ENCODE data around the gene DHRS13. TPM values are rescaled to one million over a fixed set of nuclear protein-coding genes. Genes with fewer than 3 reads are reported as not detected.
A peak's percentile ranks its signal among the peaks of the same experiment; 100 is the strongest.
"Not testable (repeated sequence)": the region's sequence is repeated elsewhere in the genome, so short reads cannot be mapped to it uniquely, and the experiment has no call there.

DHRS13 gene
- total RNA-seq, 1 experiment from 2014 or later, result 13.9 TPM

GRCh38 chr17:28882154-28882895 is 20.6 kb downstream of the DHRS13 start:
- DNase-seq (ENCODE audit: low spot score), result no peak

GRCh38 chr17:28881533-28882056 is 21.3 kb downstream of the DHRS13 start:
- no peak for DNase-seq (ENCODE audit: low spot score)

- no peak for DNase-seq (ENCODE audit: low spot score)
Measured at GRCh38 chr17:28880572-28880945, 22.3 kb downstream of the DHRS13 start.

GRCh38 chr17:28879886-28880571 is 22.9 kb downstream of the DHRS13 start:
- DNase-seq (ENCODE audit: low spot score), result no peak

- peak; percentile 59 for DNase-seq (ENCODE audit: low spot score)
Measured at GRCh38 chr17:28878981-28879380, 23.9 kb downstream of the DHRS13 start.

- DNase-seq (ENCODE audit: low spot score), result no peak
Measured at GRCh38 chr17:28878158-28878910, 24.5 kb downstream of the DHRS13 start.

- not testable (repeated sequence) for DNase-seq (ENCODE audit: low spot score)
Measured at GRCh38 chr17:28877150-28877711, 25.6 kb downstream of the DHRS13 start.

- DNase-seq (ENCODE audit: low spot score), result no peak
Measured at GRCh38 chr17:28875848-28876550, 26.9 kb downstream of the DHRS13 start.

GRCh38 chr17:28874750-28875149 is 28.1 kb downstream of the DHRS13 start:
- peak; percentile 35 for DNase-seq (ENCODE audit: low spot score)

- DNase-seq (ENCODE audit: low spot score), result no peak
Measured at GRCh38 chr17:28873839-28874238, 29.0 kb downstream of the DHRS13 start.

- DNase-seq (ENCODE audit: low spot score), result no peak
Measured at GRCh38 chr17:28871056-28871579, 31.8 kb downstream of the DHRS13 start.

GRCh38 chr17:28867276-28867675 is 35.6 kb downstream of the DHRS13 start:
- no peak for DNase-seq (ENCODE audit: low spot score)

- DNase-seq (ENCODE audit: low spot score), result no peak
Measured at GRCh38 chr17:28865946-28866752, 36.7 kb downstream of the DHRS13 start.

GRCh38 chr17:28864991-28865849 is 37.7 kb downstream of the DHRS13 start:
- DNase-seq (ENCODE audit: low spot score), result no peak

GRCh38 chr17:28863953-28864352 is 38.9 kb downstream of the DHRS13 start:
- DNase-seq (ENCODE audit: low spot score), result no peak

GRCh38 chr17:28862561-28862960 is 40.3 kb downstream of the DHRS13 start:
- no peak for DNase-seq (ENCODE audit: low spot score)

GRCh38 chr17:28861393-28862203 is 41.3 kb downstream of the DHRS13 start:
- DNase-seq (ENCODE audit: low spot score), result no peak

GRCh38 chr17:28860363-28860808 is 42.5 kb downstream of the DHRS13 start:
- DNase-seq (ENCODE audit: low spot score), result no peak

All from A172 (cell line).